G401 (cell line): Measurements from ENCODE around the gene GGTA1. TPM values are rescaled to one million over a fixed set of nuclear protein-coding genes. Genes with fewer than 3 reads are reported as not detected.
A peak's percentile ranks its signal among the peaks of the same experiment; 100 is the strongest.
"Not testable (repeated sequence)": the region's sequence is repeated elsewhere in the genome, so short reads cannot be mapped to it uniquely, and the experiment has no call there.

Experiments used
- DNase-seq: peaks from one replicate; pipeline ENCODE4 v3.0.0-alpha.2; 2015; ENCODE audit warnings: low spot score
- in situ Hi-C: cut with HindIII; loops from 2 replicates; pipeline ENCODE4 v1.10.0; 2016; ENCODE audit warnings: low sequenced_read_pairs, mixed read lengths
- total RNA-seq: library from RNA; depleted of rRNA; stranded (reverse); fragments of >200 nt; shearing (Covaris generic); gene quantifications from 2 replicates; pipeline ENCODE4 v1.2.3, GENCODE V29; 2014; rRNA removed

The GGTA1 gene
- not detected in 2 replicates for total RNA-seq

DNA sequence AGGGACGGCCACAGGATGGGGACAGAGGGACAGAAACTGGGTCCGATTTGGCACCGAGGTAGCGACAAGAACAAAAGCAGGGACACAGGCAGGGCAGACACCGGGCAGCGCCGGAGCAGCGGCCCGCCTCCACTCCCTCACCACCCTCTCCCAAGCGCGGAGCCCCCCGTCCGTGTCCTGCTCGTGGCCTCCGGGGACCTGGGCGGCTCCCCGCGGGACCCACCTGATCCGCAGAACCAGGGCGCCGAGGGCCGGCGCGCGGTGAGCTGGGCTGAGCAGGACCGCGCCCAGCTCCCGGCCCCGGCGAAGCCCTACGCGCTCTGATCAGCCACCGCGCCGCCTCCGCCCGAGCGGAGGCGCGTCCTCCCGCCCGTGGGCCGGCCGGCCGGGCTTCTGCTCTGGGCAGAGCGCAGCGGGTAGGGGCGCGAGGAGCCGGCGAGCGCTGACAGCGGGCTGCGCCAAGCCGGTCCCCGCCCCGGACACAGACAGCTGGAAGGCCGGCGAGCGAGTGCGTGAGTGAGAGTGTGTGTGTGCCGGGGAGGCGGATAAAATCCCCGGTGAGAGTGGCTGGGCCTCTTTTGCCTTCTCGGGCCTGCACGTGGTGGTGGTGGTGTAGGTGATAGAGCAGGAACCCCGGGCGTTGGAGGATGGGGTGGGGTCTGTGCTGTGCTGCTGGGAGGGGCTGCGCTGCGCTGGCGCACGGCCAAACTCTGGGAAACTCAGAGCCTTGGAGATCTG lies at the start of gene GGTA1:
GGTA1 (minus strand) TSS at position 418 of the 738 bp plus-strand sequence. CDS start 31,922 bp downstream, outside the sequence.
- no peak for DNase-seq
- in situ Hi-C loops, result no loop called here

DNA sequence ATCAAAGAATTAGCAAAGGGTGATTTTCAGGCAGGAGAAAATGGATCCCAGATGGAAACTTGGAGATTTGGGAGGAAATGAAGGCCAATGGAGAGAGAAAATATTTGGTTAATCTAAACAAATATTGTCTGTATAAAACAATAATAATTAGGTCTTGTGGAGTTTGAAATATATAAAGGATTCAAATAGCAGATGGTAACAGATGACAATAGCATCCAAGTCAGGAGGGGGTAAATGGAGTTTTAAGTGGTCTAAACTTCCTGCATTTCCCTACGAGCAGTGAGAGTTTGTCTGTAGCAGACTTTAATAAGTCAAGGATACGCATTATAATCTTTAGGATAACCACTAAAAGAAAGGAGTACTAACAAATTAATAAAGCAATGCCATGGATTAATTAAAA lies 49.0 kb upstream of the GGTA1 start:
- no peak for DNase-seq
- in situ Hi-C loops, result loop anchor here (10.0 kb wide), 1 partner anchor 114 kb away; no protein-coding TSS in a partner anchor

DNA sequence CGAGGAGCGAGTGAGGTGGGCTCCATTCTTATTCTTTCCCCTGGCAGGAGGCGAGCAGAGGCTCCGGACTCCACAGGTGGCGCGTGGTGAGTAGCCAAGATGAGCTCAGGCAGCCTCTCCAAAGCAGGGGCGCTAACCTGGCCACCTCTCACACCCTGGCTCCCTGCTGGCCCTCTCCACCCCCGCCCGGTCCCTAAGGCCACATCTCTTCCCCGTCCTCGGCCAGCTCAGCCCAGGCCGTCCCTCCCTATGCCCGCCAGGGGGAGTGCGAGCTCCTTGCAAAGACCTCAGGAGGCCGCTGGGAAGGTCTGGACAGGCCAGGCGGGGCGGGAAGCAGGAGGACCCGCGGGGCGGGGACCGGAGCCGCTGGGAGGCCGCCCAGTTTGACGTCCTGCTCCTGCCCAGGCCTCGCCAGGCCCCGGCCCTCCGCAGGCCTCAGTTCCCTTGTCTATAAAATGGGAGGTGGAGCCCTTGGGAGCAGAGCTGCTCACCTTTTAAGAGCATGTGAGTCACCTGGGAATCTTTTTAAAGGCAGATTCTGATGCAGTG lies 46.3 kb upstream of the GGTA1 start:
- peak; percentile 95 for DNase-seq
- in situ Hi-C loops, result loop anchor here (10.0 kb wide), 1 partner anchor 111 kb away; no protein-coding TSS in a partner anchor

DNA sequence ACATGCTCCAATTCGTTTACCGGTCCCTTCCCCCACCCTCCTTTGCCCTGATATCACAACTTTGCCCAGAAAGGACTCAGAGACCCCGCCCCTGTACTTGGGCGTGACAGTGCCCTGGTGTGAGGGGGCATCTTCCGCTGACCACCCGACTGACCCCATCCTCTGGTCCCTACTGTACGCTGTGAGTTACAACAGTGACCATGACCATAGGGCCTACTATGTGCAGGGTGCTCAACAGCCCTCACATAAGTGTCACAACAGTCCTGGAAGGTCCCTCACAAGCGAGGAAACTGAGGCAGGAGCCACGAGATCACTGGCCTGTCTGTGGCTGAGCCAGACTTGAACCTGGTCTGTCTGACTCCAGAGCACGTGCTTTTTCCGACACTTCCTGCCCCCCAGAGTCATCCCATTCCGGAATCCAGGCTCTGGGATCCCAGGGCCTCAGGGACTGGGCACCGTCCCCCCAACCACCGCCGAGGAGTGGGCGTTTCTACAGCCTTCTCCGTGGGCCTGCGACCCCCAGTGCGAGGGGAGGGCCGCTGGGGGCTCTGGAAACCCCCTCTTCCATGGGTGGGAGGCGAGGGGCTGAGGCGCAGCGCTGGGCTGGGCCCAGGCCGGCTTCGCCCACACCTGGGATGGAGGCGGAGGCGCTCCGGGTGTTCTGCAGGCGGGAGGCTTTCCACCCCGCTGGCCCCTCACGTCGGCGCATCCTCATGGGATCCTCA lies 45.7 kb upstream of the GGTA1 start:
- no peak for DNase-seq
- in situ Hi-C loops, result loop anchor here (10.0 kb wide), 1 partner anchor 111 kb away; no protein-coding TSS in a partner anchor

DNA sequence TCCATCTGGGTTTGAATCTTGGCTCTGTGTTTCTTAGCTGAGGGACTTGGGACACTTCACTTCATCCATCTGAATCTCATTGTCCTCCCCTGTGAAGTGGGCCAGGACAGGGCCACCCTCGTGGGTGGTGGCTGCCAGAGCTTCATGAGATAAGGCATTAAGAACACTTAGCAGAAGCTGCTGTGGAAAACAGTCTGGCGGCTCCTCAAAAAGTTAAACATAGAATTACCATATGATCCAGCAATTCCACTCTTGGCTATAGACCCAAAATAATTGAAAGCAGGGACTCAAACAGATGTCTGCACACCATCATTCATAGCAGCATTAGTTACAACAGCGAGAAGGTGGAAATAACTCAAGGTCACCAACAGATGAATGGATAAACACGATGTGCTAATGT lies 42.4 kb upstream of the GGTA1 start:
- no peak for DNase-seq
- in situ Hi-C loops, result loop anchor here (10.0 kb wide), 1 partner anchor 107 kb away; no protein-coding TSS in a partner anchor

DNA sequence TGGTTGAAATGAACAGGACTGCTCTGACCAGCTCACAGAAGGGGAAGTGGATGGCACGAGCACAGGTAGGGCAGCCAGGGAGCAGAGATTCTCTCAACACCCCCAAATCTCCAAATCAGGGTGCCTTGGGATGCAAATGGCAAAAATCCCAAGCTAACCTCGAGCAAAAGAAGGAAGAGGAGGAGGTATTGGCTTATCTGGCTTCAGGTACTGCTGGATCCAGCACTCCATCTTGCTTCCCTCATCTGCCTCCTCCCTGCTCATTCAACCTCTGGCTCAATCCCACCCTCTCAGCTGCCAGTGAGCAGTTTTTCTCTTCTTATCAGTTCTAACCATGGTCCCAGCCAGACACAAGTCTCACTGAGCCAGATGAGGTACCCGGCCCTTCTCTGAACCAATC lies 41.6 kb upstream of the GGTA1 start:
- in situ Hi-C loops, result loop anchor here (10.0 kb wide), 1 partner anchor 106 kb away; no protein-coding TSS in a partner anchor
- no peak for DNase-seq

DNA sequence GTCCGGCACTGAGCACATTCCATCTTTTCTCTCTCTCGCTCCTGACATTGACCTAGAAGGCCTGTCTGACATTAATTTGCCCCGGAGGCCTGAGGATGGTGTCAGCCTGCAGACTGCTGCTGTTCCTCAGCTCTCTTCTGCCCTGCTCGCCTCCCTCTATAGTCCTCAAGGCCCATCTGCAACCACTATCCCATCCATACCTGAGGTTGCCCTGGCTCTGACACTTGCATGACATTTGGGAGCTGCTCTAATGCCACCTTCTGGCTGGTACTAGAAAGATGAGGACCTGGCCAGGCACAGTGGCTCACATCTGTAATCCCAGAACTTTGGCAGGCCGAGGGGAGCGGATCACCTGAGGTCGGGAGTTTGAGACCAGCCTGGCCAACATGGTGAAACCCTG lies 38.6 kb upstream of the GGTA1 start:
- in situ Hi-C loops, result no loop called here
- no peak for DNase-seq

DNA sequence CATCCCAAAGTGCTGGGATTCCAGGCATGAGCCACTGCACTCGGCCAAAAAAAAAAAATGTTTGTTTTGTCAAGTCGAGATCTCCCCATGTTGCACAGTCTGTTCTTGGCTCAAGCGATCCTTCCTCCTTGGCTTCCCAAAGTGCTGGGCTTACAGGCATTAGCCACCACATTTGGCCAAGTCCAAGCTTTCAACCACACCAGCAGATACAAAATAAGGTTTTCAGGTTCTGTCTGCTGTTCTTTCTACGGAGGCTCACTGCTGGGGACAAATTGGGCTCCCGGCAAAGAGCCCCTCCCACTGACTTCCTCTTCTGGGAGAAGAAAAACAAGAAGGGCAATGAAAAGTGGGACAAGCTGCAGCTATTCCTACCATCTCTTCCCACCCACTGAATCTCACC lies 37.6 kb upstream of the GGTA1 start:
- in situ Hi-C loops, result no loop called here
- DNase-seq, result no peak

DNA sequence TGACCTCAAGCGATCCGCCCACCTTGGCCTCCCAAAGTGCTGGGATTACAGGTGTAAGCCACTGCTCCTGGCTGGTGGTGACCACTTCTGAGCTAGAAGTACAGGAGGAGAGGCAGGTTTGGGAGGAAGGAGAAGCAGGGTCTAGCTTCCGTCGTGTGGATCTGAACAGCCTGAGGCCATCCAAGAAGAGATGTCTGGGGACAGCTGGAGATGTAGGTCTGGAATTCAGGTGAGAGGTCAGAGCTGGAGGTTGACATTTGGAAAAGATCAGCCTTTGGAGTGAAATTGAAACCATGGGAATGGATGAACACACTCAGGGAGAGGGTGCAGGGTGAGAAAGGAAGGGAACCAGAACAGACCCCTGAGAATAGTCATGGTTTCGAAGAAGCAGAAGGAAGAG lies 33.2 kb upstream of the GGTA1 start:
- in situ Hi-C loops, result no loop called here
- DNase-seq, result no peak

DNA sequence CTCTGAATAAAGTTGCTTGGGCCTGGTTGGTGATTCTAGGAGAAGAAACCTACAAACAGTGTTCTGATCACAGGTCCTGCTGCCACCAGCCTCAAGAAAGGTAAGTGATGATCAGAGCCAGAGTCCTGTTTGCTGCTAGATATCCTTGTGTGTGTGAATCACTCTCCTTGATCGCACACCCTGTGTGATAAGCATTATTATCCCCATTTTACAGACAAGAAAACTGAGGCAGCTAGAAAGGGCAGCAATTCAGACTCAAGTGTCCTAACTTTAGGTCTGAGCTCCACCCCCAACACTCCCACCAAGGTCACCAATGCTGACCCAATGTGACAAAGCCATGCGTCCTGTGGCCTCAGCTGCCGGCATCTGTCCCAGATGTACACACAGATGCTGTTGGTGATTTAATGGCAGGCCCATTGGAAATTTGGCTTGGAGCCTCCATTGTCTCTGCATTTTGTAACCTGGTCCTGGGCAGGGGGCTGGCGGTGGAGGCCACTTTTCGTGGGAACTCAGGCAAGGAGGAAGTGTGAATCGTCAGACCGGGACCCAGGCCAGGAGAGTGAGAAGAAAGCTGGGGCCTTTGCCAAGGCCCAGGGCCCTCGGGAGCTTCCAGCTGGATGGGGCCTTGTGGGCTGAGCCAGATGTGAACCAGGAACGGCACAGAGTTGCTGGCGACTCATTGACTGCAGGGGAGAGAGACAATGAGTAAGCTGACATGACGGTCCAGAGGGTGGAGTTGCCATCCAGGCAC lies 29.8 kb upstream of the GGTA1 start:
- in situ Hi-C loops, result no loop called here

DNA sequence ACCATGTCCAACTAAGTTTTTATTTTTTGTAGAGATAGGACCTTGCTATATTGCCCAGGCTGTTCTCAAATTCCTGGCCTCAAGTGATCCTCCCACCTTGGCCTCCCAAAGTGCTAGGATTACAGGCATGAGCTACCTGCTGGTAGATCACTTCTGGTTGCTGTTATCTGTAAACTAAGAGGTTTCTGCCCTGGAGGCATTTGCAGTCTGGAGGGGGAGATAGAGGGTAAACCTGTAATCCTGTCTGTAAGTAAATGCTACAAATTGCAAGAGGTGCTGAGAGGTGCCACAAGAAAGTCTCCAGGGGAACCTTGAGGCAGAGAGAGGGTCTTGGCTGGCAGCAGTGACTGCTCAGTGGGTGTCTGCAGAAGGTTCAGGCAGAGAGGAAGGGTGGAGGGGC lies 29.0 kb upstream of the GGTA1 start:
- in situ Hi-C loops, result no loop called here
- DNase-seq, result no peak

More for the DNA sequence above, 29.8 kb upstream of the GGTA1 start:
- DNase-seq, result no peak

DNA sequence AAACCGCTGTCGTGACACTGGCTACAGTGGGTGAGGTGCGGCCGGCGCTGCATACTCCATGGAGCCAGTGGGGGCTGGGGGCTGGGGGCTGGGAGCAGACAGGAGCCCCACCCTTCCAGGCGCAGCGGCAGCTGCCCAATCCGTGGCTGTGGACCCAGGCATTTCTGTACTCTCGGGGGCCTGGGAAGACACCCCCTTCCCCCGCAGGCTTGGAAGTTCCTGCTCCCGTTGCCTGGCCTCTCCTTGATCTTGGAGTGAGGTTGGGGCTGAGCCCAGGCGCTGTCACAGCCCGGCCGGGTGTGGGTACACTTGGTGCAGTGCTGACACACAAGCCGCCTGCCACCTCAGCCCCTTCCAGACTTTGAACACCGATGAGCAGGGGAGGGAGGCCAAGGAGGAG lies 27.7 kb upstream of the GGTA1 start:
- in situ Hi-C loops, result no loop called here
- DNase-seq, result no peak

DNA sequence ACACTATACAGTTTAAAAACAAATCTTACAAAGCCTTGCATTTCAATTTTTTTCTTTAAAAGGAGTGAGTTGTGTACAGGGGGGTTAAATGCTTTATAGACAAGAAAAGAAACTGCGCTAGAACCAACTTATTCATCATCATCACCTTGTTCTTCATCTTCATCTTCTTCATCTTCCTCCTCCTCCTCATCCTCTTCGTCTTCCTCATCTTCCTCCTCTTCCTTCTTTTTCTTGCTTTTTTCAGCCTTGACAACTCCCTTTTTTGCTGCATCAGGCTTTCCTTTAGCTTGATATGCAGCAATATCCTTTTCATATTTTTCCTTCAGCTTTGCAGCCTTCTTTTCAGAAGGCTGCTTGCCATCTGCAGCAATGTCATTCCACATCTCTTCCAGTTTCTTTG lies 20.0 kb upstream of the GGTA1 start:
- DNase-seq, in situ Hi-C loops: not testable (repeated sequence)

DNA sequence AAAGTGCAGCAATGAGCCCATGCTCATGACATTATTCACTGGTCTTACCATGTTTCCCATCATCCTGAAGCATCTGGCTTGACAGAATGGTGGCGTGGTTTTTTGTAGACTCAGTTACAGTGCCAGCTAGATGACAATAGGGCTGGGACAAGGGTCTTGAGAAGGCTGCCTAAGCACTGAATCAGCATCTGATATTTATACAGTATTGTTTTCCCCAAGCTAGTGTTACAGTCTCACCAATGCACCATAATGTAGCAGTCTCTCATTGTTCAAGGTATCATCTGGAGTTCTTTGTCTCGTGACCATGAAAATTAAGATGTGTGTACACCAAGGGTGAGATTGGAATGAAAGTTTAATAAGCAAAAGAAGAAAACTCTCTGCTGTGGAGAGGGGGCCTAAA lies 19.0 kb upstream of the GGTA1 start:
- in situ Hi-C loops, result no loop called here
- no peak for DNase-seq

DNA sequence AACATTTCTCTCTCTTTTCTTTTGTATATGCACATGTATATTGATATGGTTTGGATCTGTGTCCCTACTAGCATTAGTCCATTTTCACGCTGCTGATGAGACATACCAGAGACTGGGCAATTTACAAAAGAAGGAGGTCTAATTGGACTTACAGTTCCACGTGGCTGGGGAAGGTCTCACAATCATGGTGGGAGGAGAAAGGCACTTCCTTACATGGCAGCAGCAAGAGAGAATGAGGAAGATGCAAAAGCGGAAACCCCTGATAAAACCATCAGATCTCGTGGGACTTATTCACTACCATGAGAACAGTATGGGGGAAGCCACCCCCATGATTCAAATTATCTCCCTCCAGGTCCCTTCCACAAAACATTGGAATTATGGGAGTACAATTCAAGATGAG lies 13.5 kb upstream of the GGTA1 start:
- in situ Hi-C loops, DNase-seq: not testable (repeated sequence)

DNA sequence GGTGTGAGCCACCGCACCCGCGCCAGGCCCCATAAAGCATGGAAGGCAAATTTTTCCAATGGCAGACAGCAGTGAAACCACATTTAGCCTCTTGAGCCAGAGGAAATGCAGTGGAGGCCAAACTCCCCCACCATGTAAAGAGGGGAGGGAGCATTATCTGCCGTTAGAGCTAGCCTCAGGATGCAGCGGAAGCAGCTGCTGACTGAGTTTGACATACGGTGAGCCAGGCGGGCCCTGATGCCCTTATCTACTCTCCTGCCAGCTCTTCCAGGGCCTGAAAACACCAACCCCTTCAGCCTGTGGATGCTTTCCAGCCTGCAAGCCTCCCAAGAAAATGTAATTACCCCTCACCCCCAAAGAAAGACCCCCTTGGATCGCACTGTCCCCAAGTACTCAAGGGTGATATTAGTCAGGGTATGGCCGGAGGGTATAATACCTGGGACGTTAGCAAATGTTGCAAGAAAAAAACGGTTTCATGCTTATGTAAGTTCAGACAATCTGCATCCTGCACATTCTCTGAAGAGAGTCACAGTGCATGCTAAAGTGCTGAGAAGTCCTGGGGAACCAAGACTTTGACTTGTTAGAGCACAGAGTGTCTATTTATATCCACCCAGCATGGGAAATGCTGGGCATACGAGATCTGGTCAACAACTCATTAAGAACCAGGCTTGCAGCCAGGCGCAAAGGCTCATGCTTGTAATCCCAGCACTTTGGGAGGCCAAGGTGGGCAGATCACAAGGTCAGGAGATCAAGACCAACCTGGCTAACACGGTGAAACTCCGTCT lies 11.3 kb upstream of the GGTA1 start:
- DNase-seq, result peak; percentile 8
- in situ Hi-C loops, result no loop called here

DNA sequence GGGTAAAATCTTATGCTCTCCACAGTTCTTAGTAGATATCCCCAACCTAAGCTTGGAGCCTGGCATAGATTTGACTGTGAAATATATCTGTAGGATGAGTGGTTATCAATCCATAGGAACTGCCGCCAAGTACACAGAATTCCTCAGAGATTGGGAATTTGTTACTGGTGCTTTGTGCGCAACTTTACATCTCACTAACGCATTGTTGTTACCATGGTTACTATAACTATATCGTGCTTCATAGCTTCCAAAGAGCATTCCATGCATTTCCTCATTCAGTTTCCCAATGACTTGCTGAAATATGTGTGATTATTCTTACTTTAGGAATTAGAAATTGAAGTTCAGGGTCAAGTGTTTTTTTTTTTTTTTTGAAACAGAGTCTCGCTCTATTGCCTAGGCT lies 9.5 kb upstream of the GGTA1 start:
- DNase-seq, result no peak

DNA sequence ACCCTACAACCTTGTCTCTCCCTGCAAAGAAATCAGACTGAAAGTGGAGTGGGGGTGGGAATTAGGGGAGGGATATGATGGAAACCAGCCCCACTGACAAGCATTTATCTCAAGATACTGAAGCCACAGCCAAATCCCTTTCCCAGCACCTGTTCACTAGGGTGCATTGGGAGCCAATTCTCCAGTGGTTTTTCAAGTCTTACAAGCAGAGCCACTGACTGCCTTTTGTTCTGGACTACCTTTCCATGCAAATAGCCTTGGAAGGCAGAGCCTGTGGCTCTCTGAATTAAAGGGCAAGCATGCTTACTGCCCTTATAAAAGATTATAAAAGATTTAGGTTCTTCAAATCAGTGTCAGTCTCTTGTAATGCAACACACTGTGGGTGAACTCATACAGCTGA lies 8.8 kb upstream of the GGTA1 start:
- in situ Hi-C loops, result no loop called here
- DNase-seq, result no peak

More for the DNA sequence above, 9.5 kb upstream of the GGTA1 start:
- in situ Hi-C loops, result no loop called here
